A549 (cell line): ENCODE measurements around the gene ZNF845. TPM values are rescaled to one million over a fixed set of nuclear protein-coding genes. Genes with fewer than 3 reads are reported as not detected.

Experiments used
- ATAC-seq, 2 experiments: fragments of 200-7000 bp in 1 of 2; fragments of >200 bp in 1 of 2; cut with Nextera tagmentation in 1 of 2; cut with Tn5 transposase in 1 of 2; 3 replicates each; pipeline versions ENCODE4 v1.8.0 to v1.9.1; 2018 to 2020; ENCODE audit warnings: mild to moderate bottlenecking in 1 of 2, moderate library complexity in 1 of 2
- CTCF ChIA-PET: fragments of 300-600 bp; sonication (Branson Sonifier 250); formaldehyde crosslinking; extraction: SDS; loops from one replicate; lab custom pipeline; 2021; ENCODE audit warnings: antibody characterized with exemption, inconsistent platforms; lab: Yijun Ruan, JAX
- POLR2A ChIA-PET: fragments of 350-600 bp; formaldehyde crosslinking; extraction: SDS; loops from one replicate; lab custom pipeline; 2021; ENCODE audit warnings: antibody characterized with exemption, inconsistent platforms; lab: Yijun Ruan, JAX
- DNase-seq, 2 experiments: peaks; one replicate each; pipeline versions ENCODE4 v3.0.0 to v3.0.0-alpha.2; 2011 to 2016; ENCODE audit warnings: low read depth in 1 of 2, low spot score in 1 of 2
- FAIRE-seq: peaks from 2 replicates; lab custom pipeline; 2011; peaks lifted over from hg19 to GRCh38; lab: Jason Lieb, UNC
- H3K27ac ChIP-seq, 2 experiments: fragments of >200 bp; sonication (Bioruptor Twin); formaldehyde crosslinking; 3 replicates each; pipeline ENCODE4 v1.5.1; 2016 to 2017
- H3K4me1 ChIP-seq: fragments of >200 bp; sonication (Bioruptor Twin); formaldehyde crosslinking; 3 replicates; pipeline ENCODE4 v1.6.1; 2016
- H3K4me2 ChIP-seq: fragments of >200 bp; sonication (Bioruptor Twin); formaldehyde crosslinking; 3 replicates; pipeline ENCODE4 v1.6.1; 2016
- H3K4me3 ChIP-seq: fragments of >200 bp; sonication (Bioruptor Twin); formaldehyde crosslinking; 3 replicates; pipeline ENCODE4 v1.5.1; 2016
- H3K9me3 ChIP-seq: fragments of >200 bp; sonication (Bioruptor Twin); formaldehyde crosslinking; 3 replicates; pipeline ENCODE4 v1.6.1; 2016
- ATOH8 ChIP-seq: fragments of 250-450 bp; sonication (Bioruptor Pico); IDR thresholded peaks from 2 replicates; pipeline ENCODE4 v1.5.0; 2020; ENCODE audit warnings: low read depth, mild to moderate bottlenecking, moderate library complexity
- BCL3 ChIP-seq: fragments of >200 bp; sonication (Bioruptor Twin); formaldehyde crosslinking; IDR thresholded peaks from 3 replicates; pipeline ENCODE4 v1.6.1; 2016
- CBX2 ChIP-seq: fragments of 200-600 bp; sonication (generic); IDR thresholded peaks from 2 replicates; pipeline ENCODE4 v1.6.1; 2016; ENCODE audit warnings: low read depth, mild to moderate bottlenecking, borderline replicate concordance
- CBX8 ChIP-seq: fragments of 200-600 bp; sonication (generic); IDR thresholded peaks from 2 replicates; pipeline ENCODE4 v1.6.1; 2016
- CTCF ChIP-seq: fragments of >200 bp; sonication (Bioruptor Twin); formaldehyde crosslinking; IDR thresholded peaks from 3 replicates; pipeline ENCODE4 v1.5.1; 2016
- EHMT2 ChIP-seq: fragments of 200-600 bp; sonication (generic); IDR thresholded peaks from 2 replicates; pipeline ENCODE4 v1.6.1; 2016; ENCODE audit warnings: antibody characterized with exemption, low read depth, mild to moderate bottlenecking, moderate library complexity
- ELK1 ChIP-seq: fragments of 150-350 bp; IDR thresholded peaks from 2 replicates; pipeline ENCODE4 v1.6.1; 2014; ENCODE audit warnings: low read depth, mild to moderate bottlenecking, low read length
- HMGXB4 ChIP-seq: fragments of 250-450 bp; sonication (Bioruptor Pico); IDR thresholded peaks from 2 replicates; pipeline ENCODE4 v1.5.0; 2021; ENCODE audit warnings: mild to moderate bottlenecking, moderate library complexity, borderline replicate concordance
- HOXB13 ChIP-seq: fragments of 250-450 bp; sonication (Bioruptor Pico); IDR thresholded peaks from 2 replicates; pipeline ENCODE4 v1.5.0; 2020; ENCODE audit warnings: low read depth, mild to moderate bottlenecking, moderate library complexity
- HOXB5 ChIP-seq: fragments of 250-450 bp; sonication (Bioruptor Pico); IDR thresholded peaks from 2 replicates; pipeline ENCODE4 v1.5.0; 2020; ENCODE audit warnings: mild to moderate bottlenecking, moderate library complexity
- MAFK ChIP-seq: fragments of 450-650 bp; IDR thresholded peaks from 2 replicates; pipeline ENCODE4 v1.6.1; 2014; ENCODE audit not compliant: partially characterized antibody
- MAX ChIP-seq: IDR thresholded peaks from 2 replicates; pipeline ENCODE4 v1.6.1; 2012
- MAZ ChIP-seq: fragments of 150-350 bp; IDR thresholded peaks from 2 replicates; pipeline ENCODE4 v1.6.1; 2014; ENCODE audit warnings: antibody characterized with exemption, low read depth, low read length, borderline replicate concordance
- NFE2L2 ChIP-seq: fragments of 150-350 bp; conservative IDR thresholded peaks from 2 replicates; pipeline ENCODE4 v1.6.1; 2014; ENCODE audit warnings: low read length
- NR3C1 ChIP-seq: fragments of >200 bp; sonication (Bioruptor Twin); formaldehyde crosslinking; IDR thresholded peaks from 3 replicates; pipeline ENCODE4 v1.6.1; 2017
- PBX3 ChIP-seq: IDR thresholded peaks from 2 replicates; pipeline ENCODE4 v1.6.1; 2012
- PHF8 ChIP-seq: fragments of 200-600 bp; sonication (generic); IDR thresholded peaks from 2 replicates; pipeline ENCODE4 v1.6.1; 2016; ENCODE audit warnings: low read depth, mild to moderate bottlenecking, antibody characterized with exemption, moderate library complexity, borderline replicate concordance
- POLR2AphosphoS2 ChIP-seq: conservative IDR thresholded peaks from 2 replicates; pipeline ENCODE4 v1.6.1; 2012; ENCODE audit warnings: low read length, improper control_type of control experiment, inconsistent platforms
- REST ChIP-seq: fragments of 200-600 bp; sonication (generic); IDR thresholded peaks from 2 replicates; pipeline ENCODE4 v1.6.1; 2016; ENCODE audit warnings: antibody characterized with exemption, mild to moderate bottlenecking, moderate library complexity
- TFCP2L1 ChIP-seq: fragments of 250-450 bp; sonication (Bioruptor Pico); IDR thresholded peaks from 2 replicates; pipeline ENCODE4 v1.5.0; 2021; ENCODE audit warnings: mild to moderate bottlenecking
- WGBS: methylation state at CpG from one replicate; pipeline ENCODE4 v1.1.6; 2017; ENCODE audit errors: missing lambda C conversion rate; 5-methylcytosine and 5-hydroxymethylcytosine counted together
- polyA plus RNA-seq, 4 experiments: library from polyadenylated mRNA; depleted of rRNA in 3 of 4; stranded (reverse); fragments of >200 nt; fragmentation: RNase III in 1 of 4; extraction: RNeasy Plus Mini Kit Qiagen cat#74134 plus additional on column Dnase treatment in 1 of 4; gene quantifications; 2 replicates in 3 of 4; 3 replicates in 1 of 4; pipeline ENCODE4 v1.2.3, GENCODE V29; 2011 to 2017

The ZNF845 gene
- polyA plus RNA-seq, 2 of the 4 experiments (the other 2 are of a cell fraction): 3.3 to 8.3 TPM

GRCh38 chr19:53388168-53388567 is 54.6 kb downstream of the ZNF845 start:
- H3K9me3 ChIP-seq: peaks cover 87% of the 10 kb centered on the region
- WGBS: 26% methylated on average over 3 of the region's 3 CpGs
- TF ChIP-seq MAFK (no peak), NR3C1 (no peak)
- CTCF ChIA-PET: no interaction called here
- H3K4me3 ChIP-seq: no peak overlapping the region
- H3K4me1 ChIP-seq: no peaks in the 10 kb centered on the region
- ATAC-seq (no peak), DNase-seq (no peak), FAIRE-seq (no peak)
- H3K4me2 ChIP-seq: no peak overlapping the region
- no peak overlapping the region for H3K27ac ChIP-seq
- POLR2A ChIA-PET: no interaction called here

- DNase-seq (no peak), FAIRE-seq (no peak), ATAC-seq (no peak)
- CTCF ChIA-PET: interaction anchor here (0.6 kb wide), 1 partner anchor 729 kb away, joined by 3 read pairs; no protein-coding TSS in a partner anchor
- WGBS: 17% methylated on average over 5 of the region's 5 CpGs
- POLR2A ChIA-PET: no interaction called here
- Histone ChIP-seq H3K4me1 (no peaks in the 10 kb centered on the region), H3K4me2 (no peak overlapping the region), H3K27ac (no peak overlapping the region), H3K4me3 (no peak overlapping the region), H3K9me3 (peaks cover 86% of the 10 kb centered on the region)
- TF ChIP-seq CBX2: no peak
- no peak for TF ChIP-seq ELK1
- TF ChIP-seq MAZ: no peak
- TF ChIP-seq NFE2L2: no peak
- no peak for TF ChIP-seq POLR2AphosphoS2
- TF ChIP-seq PBX3: no peak
- no peak for TF ChIP-seq MAX
- TF ChIP-seq PHF8: no peak
- TF ChIP-seq HOXB5 (CRISPR knock-in tag): no peak
- no peak for TF ChIP-seq HMGXB4 (CRISPR knock-in tag)
- TF ChIP-seq ATOH8: no peak
- no peak for TF ChIP-seq NR3C1
- no peak for TF ChIP-seq HOXB13 (CRISPR knock-in tag)
These were observed 55.4 kb downstream of the ZNF845 start for GRCh38 chr19:53388904-53389303.

GRCh38 chr19:53389571-53389970 is 56.0 kb downstream of the ZNF845 start:
- no peak for ATAC-seq
- 43% methylated on average over 8 of the region's 8 CpGs for WGBS
- no peak for DNase-seq
- FAIRE-seq: no peak
- Histone ChIP-seq H3K4me3 (no peak overlapping the region), H3K4me2 (no peak overlapping the region), H3K9me3 (peaks cover 86% of the 10 kb centered on the region), H3K4me1 (no peaks in the 10 kb centered on the region), H3K27ac (no peak overlapping the region)
- CTCF ChIA-PET: no interaction called here
- POLR2A ChIA-PET: no interaction called here
- no peak for TF ChIP-seq MAZ
- TF ChIP-seq REST: no peak
- TF ChIP-seq CBX8: no peak
- TF ChIP-seq CTCF: no peak
- no peak for TF ChIP-seq BCL3
- TF ChIP-seq EHMT2: no peak
- TF ChIP-seq ATOH8: no peak
- no peak for TF ChIP-seq TFCP2L1
